Measurements from ENCODE around the gene MEAF6. TPM values are rescaled to one million over a fixed set of nuclear protein-coding genes. Genes with fewer than 3 reads are reported as not detected.
A peak's percentile ranks its signal among the peaks of the same experiment; 100 is the strongest.
"Not testable (repeated sequence)": the region's sequence is repeated elsewhere in the genome, so short reads cannot be mapped to it uniquely, and the experiment has no call there.

Gene MEAF6
- total RNA-seq, 1 experiment from 2014 or later = 38.3 TPM

DNA sequence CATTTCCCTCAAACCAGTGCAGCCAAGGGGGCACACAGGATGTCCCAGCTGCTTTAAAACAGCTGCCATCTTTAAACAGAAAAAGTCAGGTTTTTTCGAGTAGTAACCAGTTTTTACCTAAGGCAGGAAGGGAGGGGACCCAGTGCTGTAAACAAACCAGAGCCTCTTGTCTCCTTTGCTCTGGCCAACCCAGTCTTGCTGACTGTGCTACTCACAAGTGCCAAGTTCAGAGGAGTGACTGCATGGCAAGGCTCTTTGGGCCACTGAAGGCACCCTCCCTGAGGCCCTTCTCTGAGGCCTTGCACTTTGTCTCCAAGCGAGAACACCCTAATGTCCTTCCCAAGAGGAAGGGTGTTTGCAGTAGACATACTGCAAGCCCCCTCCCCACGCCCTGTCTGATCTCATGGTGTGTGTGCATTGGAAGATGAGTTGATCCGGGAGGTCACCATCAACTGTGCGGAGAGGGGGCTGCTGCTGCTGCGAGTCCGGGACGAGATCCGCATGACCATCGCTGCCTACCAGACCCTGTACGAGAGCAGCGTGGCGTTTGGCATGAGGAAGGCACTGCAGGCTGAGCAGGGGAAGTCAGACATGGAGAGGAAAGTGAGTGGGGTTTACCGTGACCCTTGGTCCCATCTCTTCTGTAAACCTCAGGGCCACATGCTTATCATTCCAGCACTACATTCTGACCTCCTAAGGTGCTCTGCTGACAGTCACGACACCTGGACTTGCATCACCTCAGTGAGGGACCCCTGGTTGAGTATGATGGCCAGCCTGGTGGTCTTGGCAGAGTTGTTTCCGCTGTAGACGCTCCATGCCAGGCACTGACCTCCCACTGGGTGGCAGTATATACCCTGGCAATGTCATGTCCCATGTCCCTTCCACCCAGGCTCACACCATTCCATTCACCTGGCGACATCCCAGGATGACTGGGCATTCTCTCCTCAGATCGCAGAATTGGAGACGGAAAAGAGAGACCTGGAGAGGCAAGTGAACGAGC lies 46.9 kb upstream of the MEAF6 start:
- H3K27me3 Mint-ChIP-seq (ENCODE audit: insufficient read depth, unreplicated experiment) = no peaks in the 10 kb centered on the region
- ChIA-PET CTCF (no interaction called here), POLR2A (interaction anchor here (0.5 kb wide), 1 partner anchor 13 kb away, joined by 3 read pairs; no protein-coding TSS in a partner anchor)
- no peaks in the 10 kb centered on the region for H3K36me3 ChIP-seq (ENCODE audit: control insufficient read depth, insufficient read depth, low read length)
- peak overlapping the region; percentile 52 for H3K4me3 Mint-ChIP-seq (ENCODE audit: unreplicated experiment)
- intact Hi-C loops (cut with micrococcal nuclease; ENCODE audit: unreplicated experiment) = no loop called here
- H3K4me1 Mint-ChIP-seq (ENCODE audit: low read depth, unreplicated experiment) = peaks cover 11% of the 10 kb centered on the region
- TF ChIP-seq, protein P1, sequence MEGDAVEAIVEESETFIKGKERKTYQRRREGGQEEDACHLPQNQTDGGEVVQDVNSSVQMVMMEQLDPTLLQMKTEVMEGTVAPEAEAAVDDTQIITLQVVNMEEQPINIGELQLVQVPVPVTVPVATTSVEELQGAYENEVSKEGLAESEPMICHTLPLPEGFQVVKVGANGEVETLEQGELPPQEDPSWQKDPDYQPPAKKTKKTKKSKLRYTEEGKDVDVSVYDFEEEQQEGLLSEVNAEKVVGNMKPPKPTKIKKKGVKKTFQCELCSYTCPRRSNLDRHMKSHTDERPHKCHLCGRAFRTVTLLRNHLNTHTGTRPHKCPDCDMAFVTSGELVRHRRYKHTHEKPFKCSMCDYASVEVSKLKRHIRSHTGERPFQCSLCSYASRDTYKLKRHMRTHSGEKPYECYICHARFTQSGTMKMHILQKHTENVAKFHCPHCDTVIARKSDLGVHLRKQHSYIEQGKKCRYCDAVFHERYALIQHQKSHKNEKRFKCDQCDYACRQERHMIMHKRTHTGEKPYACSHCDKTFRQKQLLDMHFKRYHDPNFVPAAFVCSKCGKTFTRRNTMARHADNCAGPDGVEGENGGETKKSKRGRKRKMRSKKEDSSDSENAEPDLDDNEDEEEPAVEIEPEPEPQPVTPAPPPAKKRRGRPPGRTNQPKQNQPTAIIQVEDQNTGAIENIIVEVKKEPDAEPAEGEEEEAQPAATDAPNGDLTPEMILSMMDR (IDR thresholded peaks at IDR 0.05; ENCODE audit: insufficient read depth in 1 of 2, low read depth in 1 of 2, low read length in 1 of 2, severe bottlenecking in 1 of 2, unreplicated experiment in 1 of 2) = peak; percentile 19 to 25
- no peaks in the 10 kb centered on the region for H3K9me3 ChIP-seq
- peak; percentile 18 to 52 for DNase-seq
- H3K27me3 ChIP-seq (replicated peaks; ENCODE audit: control insufficient read depth, insufficient read depth, low read length) = no peaks in the 10 kb centered on the region
- no TSS peak for BruUV-seq (replicated peaks)
- peaks cover 18% of the 10 kb centered on the region for H3K36me3 Mint-ChIP-seq (ENCODE audit: insufficient read depth, unreplicated experiment)
- no peaks in the 10 kb centered on the region for H3K9me3 Mint-ChIP-seq (ENCODE audit: unreplicated experiment)
- no peak overlapping the region for H3K4me3 ChIP-seq (ENCODE audit: low read depth, low read length)
- H3K4me1 ChIP-seq = peaks cover 17% of the 10 kb centered on the region
- H3K27ac Mint-ChIP-seq (ENCODE audit: unreplicated experiment) = peak overlapping the region; percentile 12

DNA sequence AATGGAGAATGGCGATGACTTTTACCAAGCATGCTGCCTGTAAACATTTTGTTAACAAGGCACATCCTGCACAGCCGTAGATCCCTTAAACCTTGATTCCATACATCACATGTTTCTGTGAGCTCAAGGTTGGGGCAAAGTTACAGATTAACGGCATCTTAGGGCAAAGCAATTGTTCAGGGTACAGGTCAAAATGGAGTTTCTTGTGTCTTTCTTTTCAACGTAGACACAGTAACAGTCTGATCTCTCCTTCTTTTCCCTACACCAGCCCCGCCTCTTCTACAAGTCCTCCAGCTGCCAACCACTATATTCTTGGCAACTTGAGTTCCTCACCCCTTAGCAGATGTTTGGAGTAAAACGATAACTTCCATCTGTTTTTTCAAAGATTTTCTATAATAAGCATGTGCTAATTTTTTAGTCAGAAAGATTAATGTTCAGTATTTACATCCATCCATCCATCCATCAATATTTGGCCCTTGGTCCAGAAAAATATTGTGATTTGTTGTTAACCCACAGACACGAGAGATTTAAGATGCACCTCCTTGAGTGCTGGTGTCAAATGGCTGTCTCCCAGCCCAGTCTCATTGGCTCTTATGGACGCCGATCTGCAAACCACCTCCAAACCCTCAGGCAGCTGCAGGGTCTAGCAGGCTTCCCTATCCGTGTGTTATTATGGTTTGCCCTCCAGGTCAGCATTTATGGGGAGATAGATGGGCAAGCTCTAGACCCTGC lies 46.0 kb upstream of the MEAF6 start:
- H3K9me3 Mint-ChIP-seq (ENCODE audit: unreplicated experiment) = no peaks in the 10 kb centered on the region
- DNase-seq = no peak
- Histone ChIP-seq H3K9me3 (no peaks in the 10 kb centered on the region), H3K4me1 (peaks cover 17% of the 10 kb centered on the region), H3K27me3 (replicated peaks; ENCODE audit: control insufficient read depth, insufficient read depth, low read length) (no peaks in the 10 kb centered on the region), H3K36me3 (ENCODE audit: control insufficient read depth, insufficient read depth, low read length) (no peaks in the 10 kb centered on the region), H3K4me3 (ENCODE audit: low read depth, low read length) (no peak overlapping the region)
- intact Hi-C loops (cut with micrococcal nuclease; ENCODE audit: unreplicated experiment) = no loop called here
- no TSS peak for BruUV-seq (replicated peaks)
- TF ChIP-seq, protein P1 (IDR thresholded peaks at IDR 0.05; ENCODE audit: insufficient read depth in 1 of 2, low read depth in 1 of 2, low read length in 1 of 2, severe bottlenecking in 1 of 2, unreplicated experiment in 1 of 2) = no peak
- no peak overlapping the region for H3K27ac Mint-ChIP-seq (ENCODE audit: unreplicated experiment)
- ChIA-PET CTCF (no interaction called here), POLR2A (no interaction called here)
- peaks cover 10% of the 10 kb centered on the region for H3K36me3 Mint-ChIP-seq (ENCODE audit: insufficient read depth, unreplicated experiment)
- no peak overlapping the region for H3K4me3 Mint-ChIP-seq (ENCODE audit: unreplicated experiment)
- peaks cover 11% of the 10 kb centered on the region for H3K4me1 Mint-ChIP-seq (ENCODE audit: low read depth, unreplicated experiment)
- no peaks in the 10 kb centered on the region for H3K27me3 Mint-ChIP-seq (ENCODE audit: insufficient read depth, unreplicated experiment)

DNA sequence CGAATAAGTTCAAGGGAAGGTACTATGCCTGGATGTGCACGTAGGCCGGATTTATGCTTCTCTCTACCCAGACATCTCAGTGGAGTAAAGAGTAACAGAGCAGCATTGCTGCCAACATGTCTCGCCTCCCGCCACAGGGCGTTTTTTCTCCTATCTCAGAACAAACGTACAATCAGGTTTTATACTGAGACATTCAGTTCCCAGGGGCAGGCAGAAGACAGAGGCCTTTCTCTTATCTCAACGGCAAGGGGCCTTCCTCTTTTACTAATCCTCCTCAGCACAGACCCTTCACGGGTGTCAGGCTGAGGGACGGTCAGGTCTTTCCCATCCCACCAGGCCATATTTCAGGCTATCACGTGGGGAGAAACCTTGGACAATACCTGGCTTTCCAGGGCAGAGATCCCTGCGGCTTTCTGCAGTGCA lies 45.4 kb upstream of the MEAF6 start:
- H3K4me1 Mint-ChIP-seq (ENCODE audit: low read depth, unreplicated experiment) = peaks cover 11% of the 10 kb centered on the region
- H3K36me3 ChIP-seq (ENCODE audit: control insufficient read depth, insufficient read depth, low read length); H3K4me3 Mint-ChIP-seq (ENCODE audit: unreplicated experiment); H3K9me3 Mint-ChIP-seq (ENCODE audit: unreplicated experiment); POLR2A ChIA-PET; H3K27me3 Mint-ChIP-seq (ENCODE audit: insufficient read depth, unreplicated experiment); DNase-seq; CTCF ChIA-PET; BruUV-seq (replicated peaks); H3K4me3 ChIP-seq (ENCODE audit: low read depth, low read length); intact Hi-C loops (cut with micrococcal nuclease; ENCODE audit: unreplicated experiment); H3K27me3 ChIP-seq (replicated peaks; ENCODE audit: control insufficient read depth, insufficient read depth, low read length); H3K36me3 Mint-ChIP-seq (ENCODE audit: insufficient read depth, unreplicated experiment); H3K27ac Mint-ChIP-seq (ENCODE audit: unreplicated experiment); H3K9me3 ChIP-seq: not testable (repeated sequence)
- H3K4me1 ChIP-seq = peaks cover 17% of the 10 kb centered on the region

Data from Caco-2 (cell line).